ENCODE results near the gene TMEM120B. TPM values are rescaled to one million over a fixed set of nuclear protein-coding genes. Genes with fewer than 3 reads are reported as not detected.

The TMEM120B gene
- total RNA-seq, 1 experiment from 2014 or later = 20.5 TPM

GRCh38 chr12:121789233-121789781 is 76.8 kb downstream of the TMEM120B start:
- Histone ChIP-seq H4K20me1 (ENCODE audit: insufficient read depth) (no peaks in the 10 kb centered on the region), H3K27ac (ENCODE audit: low read depth, low read length) (peak overlapping the region; percentile 98; the same call in 1 of the 2 replicates), H3K4me3 (replicated peaks in 1 of 2; ENCODE audit: low read depth in 1 of 2, low read length in 2 of 2) (no peak overlapping the region), H3K9me3 (ENCODE audit: control insufficient read depth in 1 of 2, insufficient read depth in 1 of 2, low read depth in 1 of 2, low read length in 2 of 2) (no peaks in the 10 kb centered on the region), H2AFZ (ENCODE audit: low read depth, low read length, poor library complexity, severe bottlenecking) (no peak overlapping the region), H3K9ac (ENCODE audit: low read length) (peak overlapping the region; percentile 43; the same call in 1 of the 2 replicates), H3K27me3 (ENCODE audit: insufficient read depth, low read length) (no peaks in the 10 kb centered on the region), H3K36me3 (ENCODE audit: control insufficient read depth in 1 of 2, insufficient read depth in 2 of 2, low read length in 2 of 2) (0 out of 4 replicates have a peak, but pooled peaks cover 2 to 9% of the 10 kb centered on the region in 2 experiments), H3K9me2 (ENCODE audit: insufficient read depth) (no peaks in the 10 kb centered on the region), H3K4me2 (ENCODE audit: low read length) (peak overlapping the region; percentile 63), H3K4me1 (ENCODE audit: control insufficient read depth in 1 of 2, insufficient read depth in 2 of 2, low read length in 2 of 2) (peaks cover 66 to 93% of the 10 kb centered on the region in 2 experiments), H3K79me2 (ENCODE audit: insufficient read depth, low read length) (peaks cover 74% of the 10 kb centered on the region)
- TF ChIP-seq CTCF (IDR thresholded peaks at IDR 0.05 in 2 of 3, conservative IDR thresholded peaks at IDR 0.05 in 1 of 3; ENCODE audit: borderline replicate concordance in 1 of 3, insufficient read depth in 1 of 3, low read depth in 2 of 3, low read length in 2 of 3) (0 out of 6 replicates have a peak, but pooled peaks of 1 of the 3 experiments have one; percentile 6), EZH2phosphoT487 (IDR thresholded peaks at IDR 0.05; ENCODE audit: borderline replicate concordance) (no peak), REST (IDR thresholded peaks at IDR 0.05; ENCODE audit: low read depth) (no peak)
- RAD21 ChIA-PET (ENCODE audit: low non-redundant PET in 1 of 2, low total read pairs in 2 of 2, uncharacterized antibody in 2 of 2, unreplicated experiment in 2 of 2) = no interaction called here
- POLR2A ChIA-PET = no interaction called here
- intact Hi-C loops (cut with micrococcal nuclease) = no loop called here
- BruUV-seq (replicated peaks) = no TSS peak
- DNase-seq (ENCODE audit: low read depth, low spot score) (no peak), ATAC-seq (no peak)
- CTCF ChIA-PET = no interaction called here

All from HCT116 (cell line).